Measurements from ENCODE around the gene LASP1. TPM values are rescaled to one million over a fixed set of nuclear protein-coding genes. Genes with fewer than 3 reads are reported as not detected.

LASP1 gene
- total and polyA plus RNA-seq, 8 donors = 141 to 175 (median 156) TPM

GRCh38 chr17:38844261-38844757, 25.5 kb upstream of the LASP1 start:
- Histone ChIP-seq H3K4me3 (no peak overlapping the region), H3K27me3 (no peaks in the 10 kb centered on the region), H3K9me3 (no peaks in the 10 kb centered on the region), H3K36me3 (peaks cover 0 to 31% of the 10 kb centered on the region in 2 donors), H3K4me1 (peaks cover 0 to under 1% of the 10 kb centered on the region in 2 donors), H3K27ac (no peak overlapping the region)
- DNase-seq = no peak
- no peak for ATAC-seq
- TF ChIP-seq CTCF (IDR thresholded peaks at IDR 0.05) = no peak
- intact Hi-C loops (cut with DNase I) = no loop called here

- no peaks in the 10 kb centered on the region for H3K9me3 ChIP-seq
- no peak for TF ChIP-seq CTCF (IDR thresholded peaks at IDR 0.05)
- no peaks in the 10 kb centered on the region for H3K27me3 ChIP-seq
- H3K36me3 ChIP-seq = peaks cover 0 to 66% of the 10 kb centered on the region in 2 donors
- H3K27ac ChIP-seq = no peak overlapping the region
- H3K4me1 ChIP-seq = peaks cover 19 to 34% of the 10 kb centered on the region in 2 donors
- ATAC-seq (no peak), DNase-seq (no peak)
- H3K4me3 ChIP-seq = no peak overlapping the region
- intact Hi-C loops (cut with DNase I) = no loop called here
These were observed 21.3 kb upstream of the LASP1 start for GRCh38 chr17:38848557-38848891.

GRCh38 chr17:38848939-38849605, 20.8 kb upstream of the LASP1 start:
- ATAC-seq = no peak
- intact Hi-C loops (cut with DNase I) = no loop called here
- Histone ChIP-seq H3K27ac (no peak overlapping the region), H3K9me3 (no peaks in the 10 kb centered on the region), H3K27me3 (no peaks in the 10 kb centered on the region), H3K4me1 (peaks cover 19 to 34% of the 10 kb centered on the region in 2 donors), H3K36me3 (peaks cover 0 to 66% of the 10 kb centered on the region in 2 donors), H3K4me3 (no peak overlapping the region)
- no peak for TF ChIP-seq CTCF (IDR thresholded peaks at IDR 0.05)
- DNase-seq = no peak

- Histone ChIP-seq H3K9me3 (no peaks in the 10 kb centered on the region), H3K4me1 (peaks cover 19 to 41% of the 10 kb centered on the region in 2 donors), H3K27me3 (no peaks in the 10 kb centered on the region), H3K4me3 (peak overlapping the region in 1 of 2 donors; percentile 72), H3K36me3 (peaks cover 0 to 66% of the 10 kb centered on the region in 2 donors), H3K27ac (no peak overlapping the region)
- no peak for TF ChIP-seq CTCF (IDR thresholded peaks at IDR 0.05)
- intact Hi-C loops (cut with DNase I) = no loop called here
- ATAC-seq (no peak), DNase-seq (no peak)
These were observed 19.5 kb upstream of the LASP1 start for GRCh38 chr17:38850374-38850773.

- intact Hi-C loops (cut with DNase I) = no loop called here
- no peak for DNase-seq
- Histone ChIP-seq H3K4me1 (peaks cover 19 to 41% of the 10 kb centered on the region in 2 donors), H3K4me3 (peak overlapping the region; percentile 72 to 76), H3K36me3 (peaks cover 0 to 64% of the 10 kb centered on the region in 2 donors), H3K9me3 (no peaks in the 10 kb centered on the region), H3K27ac (peak overlapping the region in 1 of 2 donors; percentile 86), H3K27me3 (no peaks in the 10 kb centered on the region)
- no peak for TF ChIP-seq CTCF (IDR thresholded peaks at IDR 0.05)
- ATAC-seq = no peak
These were observed 18.4 kb upstream of the LASP1 start for GRCh38 chr17:38851434-38851833.
